Adipocyte (in vitro differentiated cells): ENCODE data around the gene ZNF365.
A peak's percentile ranks its signal among the peaks of the same experiment; 100 is the strongest.
"Not testable (repeated sequence)": the region's sequence is repeated elsewhere in the genome, so short reads cannot be mapped to it uniquely, and the experiment has no call there.

Experiments used
- DNase-seq: peaks from one replicate; pipeline ENCODE4 v3.0.0-alpha.2; 2015; ENCODE audit warnings: low read depth
- H3K27me3 ChIP-seq: replicated peaks from 2 replicates; pipeline ENCODE4 v1.7.0; 2013; ENCODE audit warnings: mild to moderate bottlenecking, low read length, moderate library complexity; ENCODE audit not compliant: control insufficient read depth, insufficient read depth
- H3K36me3 ChIP-seq: 2 replicates; pipeline ENCODE4 v1.7.0; 2013; ENCODE audit warnings: low read length, mild to moderate bottlenecking, moderate library complexity; ENCODE audit not compliant: control insufficient read depth, insufficient read depth, severe bottlenecking
- H3K4me1 ChIP-seq: 2 replicates; pipeline ENCODE4 v1.7.0; 2013; ENCODE audit warnings: mild to moderate bottlenecking, low read length, moderate library complexity; ENCODE audit not compliant: control insufficient read depth, insufficient read depth
- H3K4me3 ChIP-seq: 2 replicates; pipeline ENCODE4 v1.7.0; 2013; ENCODE audit warnings: mild to moderate bottlenecking, low read length, moderate library complexity
- H3K9ac ChIP-seq: 2 replicates; pipeline ENCODE4 v1.7.0; 2013; ENCODE audit warnings: mild to moderate bottlenecking, low read length, moderate library complexity
- H3K9me3 ChIP-seq: 2 replicates; pipeline ENCODE4 v1.7.0; 2013; ENCODE audit warnings: mild to moderate bottlenecking, low read length, moderate library complexity; ENCODE audit not compliant: control insufficient read depth

Gene ZNF365

DNA sequence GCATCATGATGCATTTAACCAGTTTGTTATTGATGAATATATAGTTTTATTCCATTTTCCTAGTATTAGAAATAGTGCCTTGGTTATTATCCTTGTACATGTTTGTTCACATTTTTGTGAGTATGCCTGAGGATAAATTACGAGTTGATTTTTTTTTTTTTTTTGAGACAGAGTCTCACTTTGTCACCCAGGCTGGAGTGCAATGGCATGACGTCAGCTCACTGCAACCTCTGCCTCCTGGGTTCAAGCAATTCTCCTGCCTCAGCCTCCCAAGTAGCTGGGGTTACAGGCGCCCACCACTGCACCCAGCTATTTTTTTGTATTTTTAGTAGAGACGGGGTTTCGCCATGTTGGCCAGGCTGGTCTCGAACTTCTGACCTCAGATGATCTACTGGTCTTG lies 4.7 kb downstream of the ZNF365 start:
- H3K4me3 ChIP-seq, H3K9ac ChIP-seq, DNase-seq, H3K36me3 ChIP-seq, H3K9me3 ChIP-seq, H3K27me3 ChIP-seq: not testable (repeated sequence)
- H3K4me1 ChIP-seq = peaks cover 11% of the 10 kb centered on the region

DNA sequence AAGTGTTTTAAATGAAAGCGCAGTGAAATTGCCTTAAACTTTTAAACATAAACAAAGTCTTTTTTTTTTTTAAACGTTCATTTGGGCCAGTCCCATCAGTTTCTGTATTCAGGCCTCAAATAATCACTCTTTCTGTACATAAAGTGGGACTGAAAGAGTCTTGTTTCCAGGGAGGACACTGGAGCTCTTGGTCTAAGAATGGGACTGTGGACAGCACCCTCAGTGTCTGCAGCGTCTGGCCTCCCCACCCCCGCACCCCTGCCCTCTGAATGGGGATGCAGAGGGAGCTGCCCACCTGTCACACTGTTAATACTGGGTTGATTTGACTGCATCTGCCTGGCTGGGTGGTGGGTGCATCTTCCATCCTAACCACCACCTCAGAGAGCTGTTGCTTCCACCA lies 5.2 kb downstream of the ZNF365 start:
- H3K4me3 ChIP-seq = no peak overlapping the region

DNA sequence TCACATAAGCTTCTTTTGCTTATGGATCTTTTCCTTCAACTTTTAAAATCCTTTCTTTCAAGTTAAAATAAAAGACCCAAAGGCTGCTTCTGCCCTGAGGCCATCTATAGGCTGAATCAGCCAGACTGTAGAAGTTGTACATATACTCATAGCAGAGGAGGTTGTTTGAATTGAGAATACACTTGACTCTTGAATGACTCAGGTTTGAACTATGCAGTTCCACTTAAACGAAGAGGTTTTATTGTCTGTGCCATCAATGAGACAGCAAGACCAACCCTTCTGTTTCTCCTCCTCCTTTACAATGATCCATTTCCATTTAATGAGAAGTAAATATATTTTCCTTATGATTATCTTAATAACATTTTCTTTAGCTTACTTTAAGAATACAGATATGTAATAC lies 5.8 kb downstream of the ZNF365 start:
- DNase-seq = peak; percentile 60
- H3K9me3 ChIP-seq = no peaks in the 10 kb centered on the region
- H3K36me3 ChIP-seq = no peaks in the 10 kb centered on the region
- no peak overlapping the region for H3K9ac ChIP-seq
- H3K27me3 ChIP-seq = no peaks in the 10 kb centered on the region
- H3K4me3 ChIP-seq = no peak overlapping the region
- H3K4me1 ChIP-seq = peaks cover 18% of the 10 kb centered on the region

More for the DNA sequence above, 5.2 kb downstream of the ZNF365 start:
- H3K9ac ChIP-seq = no peak overlapping the region
- no peaks in the 10 kb centered on the region for H3K9me3 ChIP-seq
- no peaks in the 10 kb centered on the region for H3K27me3 ChIP-seq
- H3K4me1 ChIP-seq = peaks cover 12% of the 10 kb centered on the region
- DNase-seq = no peak
- H3K36me3 ChIP-seq = no peaks in the 10 kb centered on the region

DNA sequence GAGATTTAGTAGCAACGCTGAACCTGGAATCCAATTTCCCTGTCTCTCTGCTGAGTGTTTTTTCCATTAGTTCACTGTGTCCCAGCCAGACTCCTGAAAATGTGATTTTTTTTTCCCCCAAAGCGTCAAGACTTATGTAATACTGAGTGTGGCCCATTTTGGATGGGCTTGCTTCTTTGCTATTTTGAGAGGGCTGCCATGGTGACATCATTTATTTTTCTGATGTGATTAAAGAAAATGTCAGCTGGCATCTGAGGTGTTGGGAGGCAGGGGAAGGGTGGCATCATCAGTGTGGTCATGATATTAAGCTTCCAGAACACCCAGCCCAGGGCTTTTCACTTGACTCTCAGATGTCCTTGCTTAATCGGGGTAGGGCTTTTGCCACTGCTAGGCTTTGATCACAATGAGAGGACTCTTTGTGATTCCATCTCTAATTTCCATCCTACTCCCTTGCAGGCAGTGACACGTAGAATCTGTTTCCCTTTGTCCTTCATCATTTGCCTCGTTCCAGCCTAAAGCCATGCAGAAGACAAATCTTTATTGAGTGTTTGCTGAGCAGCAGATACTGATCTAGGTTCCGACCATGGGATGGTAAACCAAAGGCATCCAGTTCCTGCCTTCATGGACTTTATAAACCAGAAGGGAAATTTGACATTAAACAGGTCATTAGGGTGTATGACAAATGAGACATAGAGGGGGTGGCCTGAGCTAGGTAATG lies 7.4 kb downstream of the ZNF365 start:
- H3K4me3 ChIP-seq = no peak overlapping the region
- H3K9ac ChIP-seq = no peak overlapping the region
- no peaks in the 10 kb centered on the region for H3K9me3 ChIP-seq
- peaks cover 25% of the 10 kb centered on the region for H3K4me1 ChIP-seq
- H3K36me3 ChIP-seq = no peaks in the 10 kb centered on the region
- no peak for DNase-seq
- H3K27me3 ChIP-seq = no peaks in the 10 kb centered on the region

DNA sequence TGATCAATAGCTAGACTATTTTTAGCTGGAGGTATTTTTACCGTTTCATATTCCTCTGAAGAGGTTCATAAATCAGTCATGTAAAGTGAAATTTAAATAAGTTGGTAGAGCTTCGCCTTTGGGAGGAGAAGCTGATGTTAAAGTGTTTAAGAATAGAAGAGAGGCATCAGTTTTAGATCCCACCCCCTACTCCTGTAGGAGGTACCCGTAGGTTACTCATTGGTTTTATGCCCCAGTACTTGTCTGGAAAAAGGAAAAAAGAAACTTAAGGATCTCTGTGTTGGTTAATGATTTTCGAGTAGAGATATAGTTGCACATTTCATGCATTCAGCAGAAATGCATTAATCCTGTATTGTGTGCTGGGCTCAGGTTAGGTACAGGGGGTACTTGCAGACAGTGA lies 8.7 kb downstream of the ZNF365 start:
- no peak for DNase-seq
- H3K36me3 ChIP-seq = no peaks in the 10 kb centered on the region
- peaks cover 32% of the 10 kb centered on the region for H3K4me1 ChIP-seq
- H3K9me3 ChIP-seq = no peaks in the 10 kb centered on the region
- no peaks in the 10 kb centered on the region for H3K27me3 ChIP-seq
- H3K4me3 ChIP-seq = no peak overlapping the region
- no peak overlapping the region for H3K9ac ChIP-seq

DNA sequence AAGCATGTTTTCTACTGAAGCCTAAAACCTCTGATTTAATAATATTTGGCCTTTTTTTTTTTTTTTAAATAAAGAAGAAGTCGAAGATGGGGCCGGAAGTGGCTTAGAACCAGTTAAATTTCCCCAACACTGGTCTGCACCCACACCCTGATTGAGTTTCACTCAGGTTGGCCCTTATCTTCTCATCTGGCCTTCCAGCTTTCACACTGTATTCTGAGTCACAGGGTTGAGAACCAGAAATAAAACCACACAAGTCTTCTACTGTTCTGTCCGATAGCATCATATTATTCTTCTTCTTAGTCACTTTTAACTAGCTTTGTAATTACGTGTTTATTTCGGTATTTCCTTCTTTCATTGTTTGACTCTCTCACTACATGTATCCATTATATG lies 9.9 kb downstream of the ZNF365 start:
- Histone ChIP-seq H3K4me1 (peaks cover 32% of the 10 kb centered on the region), H3K4me3 (no peak overlapping the region), H3K27me3 (no peaks in the 10 kb centered on the region), H3K36me3 (no peaks in the 10 kb centered on the region), H3K9me3 (no peaks in the 10 kb centered on the region), H3K9ac (no peak overlapping the region)
- DNase-seq = peak; percentile 70

DNA sequence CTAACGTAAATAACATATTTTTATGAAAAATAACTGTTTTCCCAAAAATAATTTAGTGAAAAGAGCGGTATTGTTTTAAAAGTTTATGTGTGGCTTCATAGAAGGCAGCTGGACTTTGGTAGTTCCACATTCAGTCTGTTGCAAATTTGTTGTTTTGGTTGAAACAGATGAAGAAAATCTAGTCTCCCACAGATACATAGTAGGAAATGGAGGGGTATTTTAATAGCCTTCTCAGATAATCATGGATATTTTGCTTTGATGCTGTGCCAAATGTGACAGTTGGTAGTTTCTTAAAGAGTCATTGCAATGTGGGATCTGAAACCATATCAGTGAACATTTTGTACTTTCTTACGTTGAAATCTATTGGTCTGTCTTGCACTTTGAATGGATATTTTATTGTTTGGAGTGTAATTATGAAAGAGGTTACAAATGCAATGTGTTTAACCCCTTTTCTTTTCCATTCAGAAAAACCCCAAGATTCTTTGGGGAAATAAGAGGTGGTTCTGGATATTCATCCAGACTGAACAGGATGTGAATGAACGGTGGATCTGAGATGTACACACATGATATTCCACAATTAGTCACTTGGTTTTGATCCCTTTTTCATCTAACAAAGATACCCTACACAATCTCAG lies 10.4 kb downstream of the ZNF365 start:
- no peak overlapping the region for H3K4me3 ChIP-seq
- DNase-seq = peak; percentile 16
- no peaks in the 10 kb centered on the region for H3K27me3 ChIP-seq
- H3K9me3 ChIP-seq = no peaks in the 10 kb centered on the region
- H3K9ac ChIP-seq = no peak overlapping the region
- no peaks in the 10 kb centered on the region for H3K36me3 ChIP-seq
- H3K4me1 ChIP-seq = peaks cover 32% of the 10 kb centered on the region

DNA sequence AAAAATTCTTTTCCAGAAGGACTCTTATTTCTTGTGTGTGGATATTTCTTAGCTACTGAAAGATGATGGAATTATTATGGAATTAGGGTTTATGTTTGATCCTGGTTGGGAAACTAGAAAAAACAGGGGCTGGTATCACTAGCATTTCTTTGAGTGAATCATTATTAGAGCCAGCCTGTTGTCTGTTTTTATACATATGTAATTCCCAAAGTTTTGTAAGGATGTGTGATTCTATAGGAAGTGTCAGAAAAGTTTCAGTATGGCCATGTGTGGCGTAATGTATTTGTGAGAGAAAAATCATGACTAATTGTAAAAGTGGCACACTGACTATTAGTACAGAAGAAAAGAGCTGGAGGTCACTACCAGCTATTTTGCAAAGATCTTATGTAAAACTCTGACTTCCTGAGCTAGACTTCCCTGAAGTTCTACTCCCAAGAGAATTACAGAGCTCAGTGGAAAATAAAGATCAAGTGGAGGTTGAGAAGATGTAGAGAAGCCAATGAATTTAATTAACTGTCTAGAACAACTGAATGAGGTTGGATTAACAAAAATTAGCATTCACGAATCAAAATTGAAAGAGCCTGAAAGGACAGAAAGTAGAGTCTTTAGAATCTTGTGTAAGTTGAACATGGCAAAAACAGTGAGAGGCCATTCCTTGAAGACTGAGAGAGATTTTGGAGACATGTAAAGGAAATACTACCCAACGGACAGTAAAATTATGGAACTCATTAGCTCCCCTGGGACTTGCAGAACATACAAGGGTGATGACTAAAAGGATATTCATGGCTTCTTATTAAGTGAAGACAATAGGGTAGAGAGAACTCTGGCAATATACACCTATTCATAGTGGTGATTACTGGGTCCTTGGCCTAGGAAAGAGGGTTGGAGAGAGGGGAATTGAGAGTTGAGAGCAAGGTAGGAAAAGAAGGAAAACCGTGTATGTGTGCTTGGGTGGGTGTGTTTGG lies 12.5 kb downstream of the ZNF365 start:
- Histone ChIP-seq H3K4me3 (peak overlapping the region; percentile 30), H3K9ac (no peak overlapping the region), H3K9me3 (no peaks in the 10 kb centered on the region), H3K27me3 (no peaks in the 10 kb centered on the region), H3K36me3 (no peaks in the 10 kb centered on the region), H3K4me1 (peaks cover 30% of the 10 kb centered on the region)
- peak; percentile 6 for DNase-seq

DNA sequence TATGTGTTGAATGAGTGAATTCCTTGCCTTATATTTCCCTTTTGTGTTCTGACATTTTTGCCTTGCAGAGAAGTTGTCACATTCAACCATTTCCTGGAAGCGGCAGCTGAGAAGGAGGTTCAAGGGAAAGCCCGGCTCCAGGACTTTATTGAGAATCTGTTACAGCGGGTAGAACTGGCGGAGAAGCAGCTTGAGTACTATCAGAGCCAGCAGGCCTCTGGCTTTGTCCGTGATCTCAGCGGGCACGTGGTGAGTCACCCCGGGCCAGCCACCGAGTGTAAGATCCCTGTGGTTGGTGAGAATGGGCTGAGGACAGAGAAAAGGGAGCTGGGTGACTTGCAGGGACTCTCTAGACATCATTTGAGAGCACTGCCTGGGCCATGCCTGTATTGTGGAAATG lies 14.2 kb downstream of the ZNF365 start:
- DNase-seq = no peak
- H3K4me1 ChIP-seq = peaks cover 21% of the 10 kb centered on the region
- H3K9ac ChIP-seq = no peak overlapping the region
- H3K4me3 ChIP-seq = no peak overlapping the region
- no peaks in the 10 kb centered on the region for H3K9me3 ChIP-seq
- no peaks in the 10 kb centered on the region for H3K27me3 ChIP-seq
- H3K36me3 ChIP-seq = no peaks in the 10 kb centered on the region

DNA sequence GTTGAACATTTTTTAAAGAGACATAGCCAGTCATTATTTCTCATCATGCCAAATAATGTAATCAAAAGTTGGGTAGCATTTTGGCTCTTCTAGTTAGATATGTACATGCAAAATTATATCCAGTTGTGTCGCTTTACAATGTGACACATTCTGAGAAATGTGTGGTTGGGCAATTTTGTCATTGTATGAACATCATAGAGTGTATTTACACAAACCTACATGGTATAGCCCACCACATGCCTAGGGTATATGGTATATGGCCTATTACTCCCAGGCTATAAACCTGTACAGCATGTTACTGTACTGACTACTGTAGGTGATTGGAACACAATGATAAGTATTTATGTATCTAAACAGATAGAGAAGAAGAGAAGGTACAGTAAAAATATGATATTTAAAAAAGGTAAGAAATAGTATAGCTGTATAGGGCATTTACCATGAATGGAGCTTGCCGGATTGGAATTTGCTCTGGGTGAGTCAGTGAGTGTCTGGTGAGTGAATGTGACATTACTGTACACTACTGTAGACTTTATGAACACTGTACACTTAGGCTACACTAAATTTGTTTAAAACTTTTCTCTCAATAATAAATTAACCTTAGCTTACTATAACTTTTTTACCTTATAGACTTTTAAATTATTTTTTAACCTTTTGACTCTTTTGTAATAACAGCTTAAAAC lies 16.5 kb downstream of the ZNF365 start:
- no peak overlapping the region for H3K9ac ChIP-seq
- no peak overlapping the region for H3K4me3 ChIP-seq
- H3K9me3 ChIP-seq = no peaks in the 10 kb centered on the region
- H3K36me3 ChIP-seq = no peaks in the 10 kb centered on the region
- H3K27me3 ChIP-seq = no peaks in the 10 kb centered on the region
- H3K4me1 ChIP-seq = peaks cover 13% of the 10 kb centered on the region
- DNase-seq = no peak

DNA sequence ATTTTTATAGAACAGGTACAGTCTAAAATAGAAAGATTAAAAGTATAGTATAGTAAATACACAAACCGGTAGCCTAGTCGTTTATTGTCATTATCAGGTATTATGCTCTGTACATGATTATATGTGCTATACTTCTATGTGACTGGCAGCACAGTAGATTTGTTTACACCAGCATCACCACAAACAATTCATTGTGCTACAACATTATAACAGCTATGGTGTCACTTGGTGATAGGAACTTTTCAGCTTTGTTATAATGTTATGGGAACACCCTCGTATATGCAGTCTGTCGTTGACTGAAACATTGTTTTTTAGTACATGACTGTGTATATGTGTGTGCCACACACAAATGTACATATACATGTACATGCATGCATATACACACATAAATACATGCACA lies 19.1 kb downstream of the ZNF365 start:
- H3K4me3 ChIP-seq = no peak overlapping the region
- no peaks in the 10 kb centered on the region for H3K27me3 ChIP-seq
- no peaks in the 10 kb centered on the region for H3K4me1 ChIP-seq
- H3K9me3 ChIP-seq = no peaks in the 10 kb centered on the region
- no peak overlapping the region for H3K9ac ChIP-seq
- no peak for DNase-seq
- H3K36me3 ChIP-seq = no peaks in the 10 kb centered on the region
